UCSD-AML1 (cell line): ENCODE data around the gene COL6A1.

Experiments used
- DNase-seq: peaks from one replicate; lab custom pipeline; 2025; ENCODE audit not compliant: unreplicated experiment; lab: John Stamatoyannopoulos, UW

Gene COL6A1

GRCh38 chr21:45982758-45983648 is 1.4 kb downstream of the COL6A1 start:
- no peak for DNase-seq

GRCh38 chr21:45983649-45983965 is 2.0 kb downstream of the COL6A1 start:
- DNase-seq = no peak

GRCh38 chr21:45983981-45984551 is 2.5 kb downstream of the COL6A1 start:
- DNase-seq = no peak

GRCh38 chr21:45984584-45985095 is 3.1 kb downstream of the COL6A1 start:
- no peak for DNase-seq

GRCh38 chr21:45985471-45986315 is 4.1 kb downstream of the COL6A1 start:
- DNase-seq = no peak

- no peak for DNase-seq
These were observed 4.9 kb downstream of the COL6A1 start for GRCh38 chr21:45986316-45987051.

- DNase-seq = no peak
These were observed 5.6 kb downstream of the COL6A1 start for GRCh38 chr21:45987121-45987711.

- no peak for DNase-seq
These were observed 7.1 kb downstream of the COL6A1 start for GRCh38 chr21:45988366-45989347.

GRCh38 chr21:45989355-45990048 is 7.9 kb downstream of the COL6A1 start:
- DNase-seq = no peak

GRCh38 chr21:45990049-45990711 is 8.6 kb downstream of the COL6A1 start:
- DNase-seq = no peak

GRCh38 chr21:45990741-45991605 is 9.4 kb downstream of the COL6A1 start:
- DNase-seq = no peak

- no peak for DNase-seq
These were observed 10.2 kb downstream of the COL6A1 start for GRCh38 chr21:45991606-45992300.

- DNase-seq = no peak
These were observed 11.0 kb downstream of the COL6A1 start for GRCh38 chr21:45992301-45993209.

- no peak for DNase-seq
These were observed 11.9 kb downstream of the COL6A1 start for GRCh38 chr21:45993210-45994085.
